DMS 273 (cell line): Measurements from ENCODE around the gene SNX4.
"Not testable (repeated sequence)": the region's sequence is repeated elsewhere in the genome, so short reads cannot be mapped to it uniquely, and the experiment has no call there.

Experiments used
- DNase-seq: peaks from one replicate; lab custom pipeline; 2025; ENCODE audit not compliant: unreplicated experiment; lab: John Stamatoyannopoulos, UW

The SNX4 gene

GRCh38 chr3:125405515-125405914 is 114.5 kb downstream of the SNX4 start:
- DNase-seq = not testable (repeated sequence)

GRCh38 chr3:125403789-125404188 is 116.2 kb downstream of the SNX4 start:
- DNase-seq = no peak

GRCh38 chr3:125402639-125403038 is 117.4 kb downstream of the SNX4 start:
- DNase-seq = no peak

GRCh38 chr3:125401402-125401801 is 118.6 kb downstream of the SNX4 start:
- no peak for DNase-seq

- DNase-seq = peak; percentile 75
Observed at GRCh38 chr3:125398952-125399351, 121.0 kb downstream of the SNX4 start.
